Astrocyte (in vitro differentiated cells and primary cell): ENCODE data around the gene RLIM. TPM values are rescaled to one million over a fixed set of nuclear protein-coding genes. Genes with fewer than 3 reads are reported as not detected.
A peak's percentile ranks its signal among the peaks of the same experiment; 100 is the strongest.

Experiments used
- DNase-seq: peaks from one replicate; pipeline ENCODE4 v3.0.0-alpha.2; 2010; ENCODE audit warnings: low read depth
- FAIRE-seq: peaks from 2 replicates; lab custom pipeline; 2011; peaks lifted over from hg19 to GRCh38; lab: Jason Lieb, UNC
- H2AFZ ChIP-seq: 2 replicates; pipeline ENCODE4 v1.6.0; 2012; ENCODE audit warnings: low read depth, low read length, inconsistent platforms
- H3K27ac ChIP-seq: 2 replicates; pipeline ENCODE4 v1.5.1; 2011; ENCODE audit warnings: low read depth, low read length, inconsistent platforms
- H3K27me3 ChIP-seq: 2 replicates; pipeline ENCODE4 v1.6.0; 2011; ENCODE audit warnings: low read length, inconsistent platforms; ENCODE audit not compliant: insufficient read depth
- H3K36me3 ChIP-seq: 2 replicates; pipeline ENCODE4 v1.5.1; 2011; ENCODE audit warnings: low read length, inconsistent platforms; ENCODE audit not compliant: insufficient read depth
- H3K4me1 ChIP-seq: 2 replicates; pipeline ENCODE4 v1.5.1; 2011; ENCODE audit warnings: low read length, inconsistent platforms; ENCODE audit not compliant: insufficient read depth
- H3K4me2 ChIP-seq: 2 replicates; pipeline ENCODE4 v1.6.0; 2012; ENCODE audit warnings: low read length, inconsistent platforms
- H3K4me3 ChIP-seq: 2 replicates; pipeline ENCODE4 v1.5.1; 2011; ENCODE audit warnings: low read depth, mild to moderate bottlenecking, low read length, inconsistent platforms; ENCODE audit not compliant: insufficient read depth
- H3K79me2 ChIP-seq: 2 replicates; pipeline ENCODE4 v1.6.0; 2012; ENCODE audit warnings: mild to moderate bottlenecking, low read length, inconsistent platforms; ENCODE audit not compliant: insufficient read depth
- H3K9ac ChIP-seq: 2 replicates; pipeline ENCODE4 v1.6.0; 2012; ENCODE audit warnings: mild to moderate bottlenecking, low read length, inconsistent platforms
- H3K9me3 ChIP-seq: 2 replicates; pipeline ENCODE4 v1.5.1; 2012; ENCODE audit warnings: low read depth, mild to moderate bottlenecking, low read length, inconsistent platforms; ENCODE audit not compliant: insufficient read depth
- H4K20me1 ChIP-seq: 2 replicates; pipeline ENCODE4 v1.6.0; 2012; ENCODE audit warnings: low read length, inconsistent platforms; ENCODE audit not compliant: insufficient read depth
- H3K27ac Mint-ChIP-seq: one replicate; pipeline ENCODE4 v1.8.0; 2021; ENCODE audit warnings: mild to moderate bottlenecking, mixed read lengths; ENCODE audit not compliant: unreplicated experiment
- H3K27me3 Mint-ChIP-seq: one replicate; pipeline ENCODE4 v1.8.0; 2021; ENCODE audit warnings: low read depth, mixed read lengths; ENCODE audit not compliant: unreplicated experiment
- H3K36me3 Mint-ChIP-seq: one replicate; pipeline ENCODE4 v1.8.0; 2021; ENCODE audit warnings: low read depth, mixed read lengths; ENCODE audit not compliant: unreplicated experiment
- H3K4me1 Mint-ChIP-seq: one replicate; pipeline ENCODE4 v1.8.0; 2021; ENCODE audit warnings: low read depth, mixed read lengths; ENCODE audit not compliant: unreplicated experiment
- H3K4me3 Mint-ChIP-seq: one replicate; pipeline ENCODE4 v1.8.0; 2021; ENCODE audit warnings: mild to moderate bottlenecking, moderate library complexity, mixed read lengths; ENCODE audit not compliant: unreplicated experiment
- H3K9me3 Mint-ChIP-seq: one replicate; pipeline ENCODE4 v1.8.0; 2021; ENCODE audit warnings: mild to moderate bottlenecking, mixed read lengths; ENCODE audit not compliant: unreplicated experiment
- EZH2 ChIP-seq: IDR thresholded peaks from 2 replicates; pipeline ENCODE4 v1.6.1; 2012; ENCODE audit warnings: mild to moderate bottlenecking, low read length, inconsistent platforms; ENCODE audit not compliant: insufficient read depth
- total RNA-seq: library from RNA; stranded (reverse); gene quantifications from 2 replicates; pipeline ENCODE4 v1.2.1, GENCODE V29; 2021
- TF ChIP-seq, protein P1 (sequence below): IDR thresholded peaks from 2 replicates; pipeline ENCODE4 v1.5.1; 2011; ENCODE audit warnings: low read depth, mild to moderate bottlenecking, inconsistent platforms, low read length, moderate library complexity; ENCODE audit not compliant: insufficient read depth

RLIM gene
- total RNA-seq, 1 donor from 2014 or later = 53.5 TPM

DNA sequence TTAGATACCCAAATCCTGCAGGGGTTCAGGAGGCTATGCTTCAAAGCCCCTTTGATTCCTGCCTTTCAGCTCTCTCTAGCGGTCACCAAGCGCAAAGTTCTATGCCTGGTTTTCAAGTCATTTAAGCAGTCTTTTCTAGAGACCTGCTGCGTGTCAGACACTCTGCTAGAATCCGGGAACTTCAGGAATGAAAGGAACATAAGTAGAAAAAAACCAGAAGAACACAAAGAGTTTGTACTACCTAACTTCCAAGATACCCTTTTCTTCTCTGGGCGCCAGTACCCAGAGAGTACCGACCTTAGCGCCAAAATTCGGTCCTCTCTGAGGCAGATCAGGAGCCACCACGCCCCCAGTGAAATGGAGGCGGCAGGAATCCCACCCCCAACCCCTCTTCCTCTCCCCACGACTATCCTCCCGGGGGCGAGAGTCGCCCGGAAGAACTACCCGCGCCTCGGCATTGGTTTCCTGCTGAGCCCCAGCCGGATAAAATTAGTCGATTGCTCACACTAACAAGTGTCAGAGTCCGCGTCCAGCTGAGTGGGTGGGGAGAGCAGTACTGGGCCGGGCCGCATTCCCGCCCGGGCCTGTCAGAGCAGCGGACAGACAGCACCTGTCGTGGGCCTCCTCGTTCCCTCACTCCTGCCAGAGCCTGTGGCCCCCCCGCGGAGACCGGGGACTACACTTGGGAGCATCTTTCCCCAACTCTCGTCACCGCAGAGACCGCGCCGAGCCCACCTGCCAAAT is 78.8 kb downstream of the RLIM start:
- no peak for TF ChIP-seq EZH2
- TF ChIP-seq, protein P1, sequence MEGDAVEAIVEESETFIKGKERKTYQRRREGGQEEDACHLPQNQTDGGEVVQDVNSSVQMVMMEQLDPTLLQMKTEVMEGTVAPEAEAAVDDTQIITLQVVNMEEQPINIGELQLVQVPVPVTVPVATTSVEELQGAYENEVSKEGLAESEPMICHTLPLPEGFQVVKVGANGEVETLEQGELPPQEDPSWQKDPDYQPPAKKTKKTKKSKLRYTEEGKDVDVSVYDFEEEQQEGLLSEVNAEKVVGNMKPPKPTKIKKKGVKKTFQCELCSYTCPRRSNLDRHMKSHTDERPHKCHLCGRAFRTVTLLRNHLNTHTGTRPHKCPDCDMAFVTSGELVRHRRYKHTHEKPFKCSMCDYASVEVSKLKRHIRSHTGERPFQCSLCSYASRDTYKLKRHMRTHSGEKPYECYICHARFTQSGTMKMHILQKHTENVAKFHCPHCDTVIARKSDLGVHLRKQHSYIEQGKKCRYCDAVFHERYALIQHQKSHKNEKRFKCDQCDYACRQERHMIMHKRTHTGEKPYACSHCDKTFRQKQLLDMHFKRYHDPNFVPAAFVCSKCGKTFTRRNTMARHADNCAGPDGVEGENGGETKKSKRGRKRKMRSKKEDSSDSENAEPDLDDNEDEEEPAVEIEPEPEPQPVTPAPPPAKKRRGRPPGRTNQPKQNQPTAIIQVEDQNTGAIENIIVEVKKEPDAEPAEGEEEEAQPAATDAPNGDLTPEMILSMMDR = peak; percentile 35
- H3K27ac Mint-ChIP-seq = no peak overlapping the region
- peaks cover 9% of the 10 kb centered on the region for H3K4me1 Mint-ChIP-seq
- H3K9me3 Mint-ChIP-seq = no peaks in the 10 kb centered on the region
- H3K4me1 ChIP-seq = peaks cover 10% of the 10 kb centered on the region
- FAIRE-seq (peak; percentile 23), DNase-seq (peak; percentile 70)
- H3K27me3 Mint-ChIP-seq = no peaks in the 10 kb centered on the region
- H3K36me3 Mint-ChIP-seq = peaks cover 2% of the 10 kb centered on the region
- peak overlapping the region; percentile 70 for H3K9ac ChIP-seq
- no peaks in the 10 kb centered on the region for H3K36me3 ChIP-seq
- peak overlapping the region; percentile 41 for H3K27ac ChIP-seq
- no peaks in the 10 kb centered on the region for H4K20me1 ChIP-seq
- H3K4me2 ChIP-seq = peak overlapping the region; percentile 85
- no peaks in the 10 kb centered on the region for H3K27me3 ChIP-seq
- no peaks in the 10 kb centered on the region for H3K9me3 ChIP-seq
- peak overlapping the region; percentile 63 for H2AFZ ChIP-seq
- H3K4me3 ChIP-seq = peak overlapping the region; percentile 47
- H3K79me2 ChIP-seq = no peaks in the 10 kb centered on the region
- H3K4me3 Mint-ChIP-seq = peak overlapping the region; percentile 79

Other genes with a start within 250 kb of the RLIM start
- gene SLC16A2, start 193.1 kb downstream of the RLIM start, total RNA-seq = 21.1 and 22.8 TPM in 2 replicates